Nephron progenitor cell (in vitro differentiated cells): ENCODE data around the gene PSMD11.

Experiments
- DNase-seq: peaks from one replicate; pipeline ENCODE4 v3.0.0; 2021
- H3K27ac Mint-ChIP-seq: 2 replicates; pipeline ENCODE4 v1.8.0; 2021; ENCODE audit warnings: mild to moderate bottlenecking, moderate library complexity, mixed read lengths
- H3K27me3 Mint-ChIP-seq: 2 replicates; pipeline ENCODE4 v1.8.0; 2021; ENCODE audit warnings: mild to moderate bottlenecking, low read depth, mixed read lengths; ENCODE audit not compliant: poor library complexity
- H3K36me3 Mint-ChIP-seq: 2 replicates; pipeline ENCODE4 v1.8.0; 2021; ENCODE audit warnings: low read depth, mixed read lengths
- H3K4me1 Mint-ChIP-seq: 2 replicates; pipeline ENCODE4 v1.8.0; 2021; ENCODE audit warnings: mixed read lengths
- H3K4me3 Mint-ChIP-seq: 2 replicates; pipeline ENCODE4 v1.8.0; 2021; ENCODE audit warnings: mild to moderate bottlenecking, moderate library complexity, mixed read lengths
- H3K9me3 Mint-ChIP-seq: 2 replicates; pipeline ENCODE4 v1.8.0; 2021; ENCODE audit warnings: mild to moderate bottlenecking, moderate library complexity, mixed read lengths
- CTCF ChIP-seq: fragments of 200-600 bp; sonication (generic); IDR thresholded peaks from 2 replicates; pipeline ENCODE4 v1.5.0; 2021; ENCODE audit warnings: antibody characterized with exemption

The PSMD11 gene

GRCh38 chr17:32479074-32479617 lies 34.8 kb downstream of the PSMD11 start:
- no peak overlapping the region for H3K27ac Mint-ChIP-seq
- H3K36me3 Mint-ChIP-seq, result peaks cover 60% of the 10 kb centered on the region
- no peak overlapping the region for H3K4me3 Mint-ChIP-seq
- no peaks in the 10 kb centered on the region for H3K9me3 Mint-ChIP-seq
- H3K4me1 Mint-ChIP-seq, result peaks cover 19% of the 10 kb centered on the region
- H3K27me3 Mint-ChIP-seq, result no peaks in the 10 kb centered on the region
- DNase-seq, result no peak
- TF ChIP-seq CTCF, result no peak

GRCh38 chr17:32481193-32481592 lies 36.9 kb downstream of the PSMD11 start:
- H3K9me3 Mint-ChIP-seq, result no peaks in the 10 kb centered on the region
- no peak for DNase-seq
- TF ChIP-seq CTCF, result no peak
- no peak overlapping the region for H3K4me3 Mint-ChIP-seq
- H3K36me3 Mint-ChIP-seq, result peaks cover 45% of the 10 kb centered on the region
- peaks cover 2% of the 10 kb centered on the region for H3K27me3 Mint-ChIP-seq
- H3K4me1 Mint-ChIP-seq, result peaks cover 29% of the 10 kb centered on the region
- H3K27ac Mint-ChIP-seq, result no peak overlapping the region

GRCh38 chr17:32482568-32483320 lies 38.4 kb downstream of the PSMD11 start:
- DNase-seq, result no peak
- Mint-ChIP-seq H3K4me3 (no peak overlapping the region), H3K27me3 (peaks cover 2% of the 10 kb centered on the region), H3K4me1 (peaks cover 33% of the 10 kb centered on the region), H3K9me3 (no peaks in the 10 kb centered on the region), H3K27ac (peak overlapping the region; percentile 36), H3K36me3 (peaks cover 32% of the 10 kb centered on the region)
- TF ChIP-seq CTCF, result no peak

GRCh38 chr17:32483451-32484019 lies 39.2 kb downstream of the PSMD11 start:
- TF ChIP-seq CTCF, result peak; percentile 54
- H3K36me3 Mint-ChIP-seq, result peaks cover 30% of the 10 kb centered on the region
- DNase-seq, result peak; percentile 58
- peaks cover 41% of the 10 kb centered on the region for H3K4me1 Mint-ChIP-seq
- no peak overlapping the region for H3K4me3 Mint-ChIP-seq
- peak overlapping the region; percentile 92 for H3K27ac Mint-ChIP-seq
- peaks cover 2% of the 10 kb centered on the region for H3K27me3 Mint-ChIP-seq
- H3K9me3 Mint-ChIP-seq, result no peaks in the 10 kb centered on the region

GRCh38 chr17:32484041-32484461 lies 39.7 kb downstream of the PSMD11 start:
- no peak for DNase-seq
- peak overlapping the region; percentile 92 for H3K27ac Mint-ChIP-seq
- no peak for TF ChIP-seq CTCF
- H3K9me3 Mint-ChIP-seq, result no peaks in the 10 kb centered on the region
- H3K4me3 Mint-ChIP-seq, result peak overlapping the region; percentile 47
- H3K4me1 Mint-ChIP-seq, result peaks cover 46% of the 10 kb centered on the region
- H3K36me3 Mint-ChIP-seq, result peaks cover 25% of the 10 kb centered on the region
- H3K27me3 Mint-ChIP-seq, result peaks cover 5% of the 10 kb centered on the region
